Right lobe of liver (tissue), 4 donors: Measurements from ENCODE around the gene RBM14.

Source experiments
- POLR2A ChIP-seq: fragments of 450-650 bp; IDR thresholded peaks from one replicate; pipeline ENCODE4 v1.6.1; 2017; ENCODE audit warnings: antibody characterized with exemption, mild to moderate bottlenecking
- TF ChIP-seq, protein P1 (sequence below), 4 donors: fragments of 200-600 bp in 3 of 4; fragments of 450-650 bp in 1 of 4; IDR thresholded peaks; one replicate each; pipeline versions ENCODE4 v1.5.1 to v1.8.0; 2016 to 2022; ENCODE audit warnings: antibody characterized with exemption in 4 of 4, mild to moderate bottlenecking in 2 of 4
- donor health status: DM: no; HTN: no; CAD: no.
- donor health status: DM: no; HTN: no; CAD: no.
- donor health status: DM: no; HTN: yes; CAD: no.

DNA sequence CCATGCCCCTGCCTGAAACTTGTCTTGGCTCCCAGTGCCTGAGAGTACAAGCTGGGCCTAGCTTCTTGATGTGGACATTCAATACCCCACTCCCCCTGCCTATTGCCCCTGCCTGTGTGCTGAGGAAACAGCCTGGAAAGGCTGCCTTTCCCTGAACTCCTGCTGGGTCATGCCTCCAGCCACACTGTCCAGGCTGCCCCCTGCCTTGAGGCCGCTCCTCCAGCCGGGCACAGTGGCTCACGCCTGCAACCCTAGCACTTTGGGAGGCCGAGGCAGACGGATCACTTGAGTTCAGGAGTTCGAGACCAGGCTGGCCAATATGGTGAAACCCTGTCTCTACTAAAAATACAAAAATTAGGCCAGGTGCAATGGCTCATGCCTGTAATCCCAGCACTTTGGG is 13.4 kb upstream of the RBM14 start:
- TF ChIP-seq, protein P1, sequence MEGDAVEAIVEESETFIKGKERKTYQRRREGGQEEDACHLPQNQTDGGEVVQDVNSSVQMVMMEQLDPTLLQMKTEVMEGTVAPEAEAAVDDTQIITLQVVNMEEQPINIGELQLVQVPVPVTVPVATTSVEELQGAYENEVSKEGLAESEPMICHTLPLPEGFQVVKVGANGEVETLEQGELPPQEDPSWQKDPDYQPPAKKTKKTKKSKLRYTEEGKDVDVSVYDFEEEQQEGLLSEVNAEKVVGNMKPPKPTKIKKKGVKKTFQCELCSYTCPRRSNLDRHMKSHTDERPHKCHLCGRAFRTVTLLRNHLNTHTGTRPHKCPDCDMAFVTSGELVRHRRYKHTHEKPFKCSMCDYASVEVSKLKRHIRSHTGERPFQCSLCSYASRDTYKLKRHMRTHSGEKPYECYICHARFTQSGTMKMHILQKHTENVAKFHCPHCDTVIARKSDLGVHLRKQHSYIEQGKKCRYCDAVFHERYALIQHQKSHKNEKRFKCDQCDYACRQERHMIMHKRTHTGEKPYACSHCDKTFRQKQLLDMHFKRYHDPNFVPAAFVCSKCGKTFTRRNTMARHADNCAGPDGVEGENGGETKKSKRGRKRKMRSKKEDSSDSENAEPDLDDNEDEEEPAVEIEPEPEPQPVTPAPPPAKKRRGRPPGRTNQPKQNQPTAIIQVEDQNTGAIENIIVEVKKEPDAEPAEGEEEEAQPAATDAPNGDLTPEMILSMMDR (IDR thresholded peaks at IDR 0.05): no peak
- no peak for TF ChIP-seq POLR2A
